SK-N-SH treated with all-trans-retinoic acid at 6 μM for 48 hours (cell line): ENCODE measurements around the gene SLC16A6.

ENCODE experiments used
- ZNF70 ChIP-seq: fragments of 450-650 bp; formaldehyde crosslinking; IDR thresholded peaks from 2 replicates; pipeline ENCODE4 v1.5.0; 2020; ENCODE audit warnings: mild to moderate bottlenecking, moderate library complexity
- TF ChIP-seq, protein P1 (sequence below): fragments of 250-450 bp; sonication (Bioruptor Pico); IDR thresholded peaks from 2 replicates; pipeline ENCODE4 v1.8.0; 2020; ENCODE audit warnings: mild to moderate bottlenecking, moderate library complexity, borderline replicate concordance
- TF ChIP-seq, protein P2 (sequence below): fragments of 250-450 bp; sonication (Bioruptor Pico); IDR thresholded peaks from 2 replicates; pipeline ENCODE4 v1.5.1; 2020; ENCODE audit warnings: low read depth, mild to moderate bottlenecking, moderate library complexity

DNA sequence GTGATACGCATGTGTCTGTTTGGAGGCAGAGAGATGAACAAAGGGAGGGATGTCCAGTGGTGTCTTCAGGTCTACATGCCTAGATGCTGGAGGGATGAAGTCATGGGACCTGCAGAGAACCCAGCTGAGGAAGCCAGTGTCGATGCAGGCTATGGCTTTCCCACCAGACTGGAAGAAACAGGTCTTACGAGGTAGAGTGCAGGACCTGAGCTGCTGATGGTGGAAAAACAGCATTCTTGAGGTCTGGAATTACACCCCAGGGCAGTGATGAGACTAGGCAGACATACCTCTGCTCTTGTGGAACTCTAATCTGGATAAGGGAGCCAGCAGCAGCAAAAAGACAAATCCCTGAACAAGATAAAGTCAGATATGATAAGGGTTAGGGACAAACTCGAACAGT, 37.7 kb upstream of the SLC16A6 start:
- TF ChIP-seq, protein P1, sequence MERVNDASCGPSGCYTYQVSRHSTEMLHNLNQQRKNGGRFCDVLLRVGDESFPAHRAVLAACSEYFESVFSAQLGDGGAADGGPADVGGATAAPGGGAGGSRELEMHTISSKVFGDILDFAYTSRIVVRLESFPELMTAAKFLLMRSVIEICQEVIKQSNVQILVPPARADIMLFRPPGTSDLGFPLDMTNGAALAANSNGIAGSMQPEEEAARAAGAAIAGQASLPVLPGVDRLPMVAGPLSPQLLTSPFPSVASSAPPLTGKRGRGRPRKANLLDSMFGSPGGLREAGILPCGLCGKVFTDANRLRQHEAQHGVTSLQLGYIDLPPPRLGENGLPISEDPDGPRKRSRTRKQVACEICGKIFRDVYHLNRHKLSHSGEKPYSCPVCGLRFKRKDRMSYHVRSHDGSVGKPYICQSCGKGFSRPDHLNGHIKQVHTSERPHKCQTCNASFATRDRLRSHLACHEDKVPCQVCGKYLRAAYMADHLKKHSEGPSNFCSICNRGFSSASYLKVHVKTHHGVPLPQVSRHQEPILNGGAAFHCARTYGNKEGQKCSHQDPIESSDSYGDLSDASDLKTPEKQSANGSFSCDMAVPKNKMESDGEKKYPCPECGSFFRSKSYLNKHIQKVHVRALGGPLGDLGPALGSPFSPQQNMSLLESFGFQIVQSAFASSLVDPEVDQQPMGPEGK (CRISPR knock-in tag): no peak
- TF ChIP-seq ZNF70 (CRISPR knock-in tag): no peak
- TF ChIP-seq, protein P2, sequence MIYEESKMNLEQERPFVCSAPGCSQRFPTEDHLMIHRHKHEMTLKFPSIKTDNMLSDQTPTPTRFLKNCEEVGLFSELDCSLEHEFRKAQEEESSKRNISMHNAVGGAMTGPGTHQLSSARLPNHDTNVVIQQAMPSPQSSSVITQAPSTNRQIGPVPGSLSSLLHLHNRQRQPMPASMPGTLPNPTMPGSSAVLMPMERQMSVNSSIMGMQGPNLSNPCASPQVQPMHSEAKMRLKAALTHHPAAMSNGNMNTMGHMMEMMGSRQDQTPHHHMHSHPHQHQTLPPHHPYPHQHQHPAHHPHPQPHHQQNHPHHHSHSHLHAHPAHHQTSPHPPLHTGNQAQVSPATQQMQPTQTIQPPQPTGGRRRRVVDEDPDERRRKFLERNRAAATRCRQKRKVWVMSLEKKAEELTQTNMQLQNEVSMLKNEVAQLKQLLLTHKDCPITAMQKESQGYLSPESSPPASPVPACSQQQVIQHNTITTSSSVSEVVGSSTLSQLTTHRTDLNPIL (CRISPR knock-in tag): no peak
